AG09309 (cell line): ENCODE data around the gene SLC25A43.

Experiments used
- DNase-seq: peaks from one replicate; pipeline ENCODE4 v3.0.0-alpha.2; 2010; ENCODE audit warnings: low read depth
- H3K4me3 ChIP-seq: 2 replicates; pipeline ENCODE4 v1.5.1; 2011; ENCODE audit warnings: mild to moderate bottlenecking, low read depth, low read length, moderate library complexity; ENCODE audit not compliant: control insufficient read depth
- TF ChIP-seq, protein P1 (sequence below): IDR thresholded peaks from 2 replicates; pipeline ENCODE4 v1.5.1; 2011; ENCODE audit warnings: mild to moderate bottlenecking, low read depth, low read length, inconsistent platforms; ENCODE audit not compliant: insufficient read depth, control insufficient read depth; ENCODE audit errors: missing control alignments

SLC25A43 gene

DNA sequence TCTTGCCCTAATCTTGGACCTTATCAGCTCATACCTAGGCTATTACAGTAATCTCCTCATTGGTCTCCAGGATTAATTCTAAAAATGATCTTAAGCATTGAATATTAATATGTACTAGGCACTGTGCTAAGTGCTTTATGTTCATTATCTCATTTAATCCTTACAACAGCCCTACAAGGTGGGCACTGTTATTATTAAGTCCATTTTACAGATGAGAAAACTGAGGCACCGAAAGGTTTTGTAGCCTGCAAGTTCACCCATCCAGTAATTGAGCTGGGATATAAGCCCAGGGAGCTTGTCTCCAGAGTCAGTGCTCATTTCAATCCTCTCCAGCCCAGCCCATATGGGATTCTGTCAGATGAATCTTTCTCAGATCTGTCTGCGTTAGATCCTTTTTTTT, 20.8 kb downstream of the SLC25A43 start:
- TF ChIP-seq, protein P1, sequence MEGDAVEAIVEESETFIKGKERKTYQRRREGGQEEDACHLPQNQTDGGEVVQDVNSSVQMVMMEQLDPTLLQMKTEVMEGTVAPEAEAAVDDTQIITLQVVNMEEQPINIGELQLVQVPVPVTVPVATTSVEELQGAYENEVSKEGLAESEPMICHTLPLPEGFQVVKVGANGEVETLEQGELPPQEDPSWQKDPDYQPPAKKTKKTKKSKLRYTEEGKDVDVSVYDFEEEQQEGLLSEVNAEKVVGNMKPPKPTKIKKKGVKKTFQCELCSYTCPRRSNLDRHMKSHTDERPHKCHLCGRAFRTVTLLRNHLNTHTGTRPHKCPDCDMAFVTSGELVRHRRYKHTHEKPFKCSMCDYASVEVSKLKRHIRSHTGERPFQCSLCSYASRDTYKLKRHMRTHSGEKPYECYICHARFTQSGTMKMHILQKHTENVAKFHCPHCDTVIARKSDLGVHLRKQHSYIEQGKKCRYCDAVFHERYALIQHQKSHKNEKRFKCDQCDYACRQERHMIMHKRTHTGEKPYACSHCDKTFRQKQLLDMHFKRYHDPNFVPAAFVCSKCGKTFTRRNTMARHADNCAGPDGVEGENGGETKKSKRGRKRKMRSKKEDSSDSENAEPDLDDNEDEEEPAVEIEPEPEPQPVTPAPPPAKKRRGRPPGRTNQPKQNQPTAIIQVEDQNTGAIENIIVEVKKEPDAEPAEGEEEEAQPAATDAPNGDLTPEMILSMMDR, result no peak
- H3K4me3 ChIP-seq, result no peak overlapping the region
- no peak for DNase-seq

- H3K4me3 ChIP-seq, result no peak overlapping the region
- no peak for DNase-seq
- TF ChIP-seq, protein P1, result no peak
Measured at GRCh38 chrX:119421016-119421705, 22.0 kb downstream of the SLC25A43 start.

- no peak overlapping the region for H3K4me3 ChIP-seq
- no peak for DNase-seq
- TF ChIP-seq, protein P1, result no peak
Measured at GRCh38 chrX:119423631-119424030, 24.5 kb downstream of the SLC25A43 start.

DNA sequence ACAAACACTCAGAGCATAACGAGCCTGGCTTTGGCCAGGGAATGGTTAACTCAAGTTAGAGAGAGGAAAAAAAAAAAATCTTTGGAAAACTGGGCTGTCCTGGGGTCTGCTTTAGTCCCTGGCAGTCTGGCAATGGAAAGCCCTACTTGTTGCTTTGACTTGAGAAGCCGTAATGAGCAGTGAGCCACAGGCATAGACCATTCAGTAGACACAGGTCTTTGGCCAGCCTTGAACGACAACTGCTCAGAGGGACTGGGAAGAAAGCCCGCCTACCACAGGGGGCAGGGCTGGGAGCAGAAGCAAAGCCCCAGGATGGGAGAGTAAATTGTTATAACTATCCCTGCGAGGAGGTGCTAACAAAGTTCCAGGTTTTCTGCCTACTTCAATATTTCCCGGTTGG, 25.9 kb downstream of the SLC25A43 start:
- no peak overlapping the region for H3K4me3 ChIP-seq
- DNase-seq, result no peak
- TF ChIP-seq, protein P1, result no peak

GRCh38 chrX:119427024-119427794, 28.1 kb downstream of the SLC25A43 start:
- no peak for DNase-seq
- H3K4me3 ChIP-seq, result no peak overlapping the region
- TF ChIP-seq, protein P1, result no peak

GRCh38 chrX:119427795-119428185, 28.7 kb downstream of the SLC25A43 start:
- H3K4me3 ChIP-seq, result no peak overlapping the region
- TF ChIP-seq, protein P1, result no peak
- no peak for DNase-seq
